LoVo (cell line): ENCODE results near the gene B3GALT5.

Experiments used
- DNase-seq: peaks from one replicate; pipeline ENCODE4 v3.0.0-alpha.2; 2016; ENCODE audit warnings: low spot score

B3GALT5 gene

DNA sequence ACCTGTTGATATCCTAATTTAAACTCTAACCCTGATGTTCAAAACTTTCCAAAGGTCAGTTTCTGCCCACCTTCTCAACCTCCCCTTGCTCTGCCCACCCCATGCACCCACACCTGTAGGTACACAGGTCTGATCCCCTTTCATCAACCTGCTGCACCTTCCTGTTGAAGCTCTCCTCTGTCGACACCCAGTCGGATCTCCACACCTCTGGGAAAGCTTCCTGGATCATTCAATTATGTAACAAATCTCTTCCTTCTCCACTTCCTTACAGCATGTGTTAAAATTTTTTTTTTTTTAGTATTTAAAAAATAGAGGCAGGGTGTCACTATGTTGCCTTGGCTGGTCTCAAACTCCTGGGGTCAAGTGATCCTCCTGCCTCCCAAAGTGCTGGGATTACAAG lies 87.6 kb downstream of the B3GALT5 start:
- DNase-seq: no peak

- no peak for DNase-seq
Observed at GRCh38 chr21:39703578-39703977, 90.8 kb downstream of the B3GALT5 start.

- DNase-seq: no peak
Observed at GRCh38 chr21:39705849-39706248, 93.1 kb downstream of the B3GALT5 start.

DNA sequence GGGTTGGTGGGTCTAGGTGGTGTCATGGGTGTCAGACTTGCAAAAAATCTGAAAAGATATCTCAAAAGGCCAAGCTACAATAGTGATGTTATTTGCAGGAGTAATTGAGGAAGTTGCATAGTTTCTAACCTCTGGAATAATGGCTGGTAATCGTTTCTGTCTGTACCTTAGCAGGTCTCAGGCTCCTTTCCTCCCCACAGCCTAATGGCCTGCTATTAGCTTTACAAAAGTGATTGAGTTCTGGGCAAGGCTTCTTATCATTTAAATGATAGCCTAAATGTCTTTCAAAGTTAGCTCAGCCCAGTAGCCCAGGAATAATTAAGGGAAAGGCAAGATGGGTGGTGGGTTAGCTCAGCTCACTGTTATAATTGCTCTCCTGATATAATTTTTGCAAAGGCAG lies 94.6 kb downstream of the B3GALT5 start:
- no peak for DNase-seq

DNA sequence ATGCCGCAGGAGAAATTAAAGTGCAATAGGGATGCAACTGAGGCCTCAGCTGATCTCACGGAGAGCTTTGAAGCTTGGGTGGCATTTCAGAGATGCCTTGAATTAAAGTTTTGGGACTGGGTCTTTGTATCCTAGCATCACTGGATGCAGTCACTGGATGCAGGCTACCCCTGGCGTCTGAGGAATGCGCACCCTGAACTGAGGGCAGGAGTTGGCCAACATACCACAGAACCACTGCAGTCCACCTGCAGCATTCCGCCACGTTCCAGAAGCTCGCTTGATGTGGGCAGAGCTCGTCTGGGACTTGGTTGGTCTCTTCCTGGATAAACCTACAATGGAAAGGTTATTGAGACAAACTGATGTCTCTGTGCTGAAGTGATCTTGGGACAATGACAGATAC lies 98.1 kb downstream of the B3GALT5 start:
- no peak for DNase-seq

- no peak for DNase-seq
Observed at GRCh38 chr21:39712273-39712672, 99.5 kb downstream of the B3GALT5 start.

- no peak for DNase-seq
Observed at GRCh38 chr21:39712976-39713375, 100.2 kb downstream of the B3GALT5 start.

DNA sequence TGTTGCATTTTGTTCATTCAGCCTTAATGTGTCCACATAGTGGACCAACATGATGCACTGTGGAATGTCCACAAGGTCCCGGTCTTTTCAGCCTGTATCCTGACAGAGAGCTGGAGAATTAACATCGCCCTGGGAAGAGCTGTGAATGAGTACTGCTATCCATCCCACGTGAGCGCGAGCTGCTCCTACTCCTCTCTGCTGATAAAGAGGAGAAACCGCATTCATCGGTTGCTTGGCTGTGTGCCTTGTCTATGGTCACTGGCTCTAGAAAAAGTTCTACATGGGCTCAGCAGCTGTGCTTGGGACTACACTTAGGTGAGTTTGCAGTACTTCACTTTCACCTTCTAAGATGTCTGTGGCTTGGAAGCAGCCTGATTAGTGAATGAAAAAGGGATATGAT lies 101.2 kb downstream of the B3GALT5 start:
- no peak for DNase-seq

DNA sequence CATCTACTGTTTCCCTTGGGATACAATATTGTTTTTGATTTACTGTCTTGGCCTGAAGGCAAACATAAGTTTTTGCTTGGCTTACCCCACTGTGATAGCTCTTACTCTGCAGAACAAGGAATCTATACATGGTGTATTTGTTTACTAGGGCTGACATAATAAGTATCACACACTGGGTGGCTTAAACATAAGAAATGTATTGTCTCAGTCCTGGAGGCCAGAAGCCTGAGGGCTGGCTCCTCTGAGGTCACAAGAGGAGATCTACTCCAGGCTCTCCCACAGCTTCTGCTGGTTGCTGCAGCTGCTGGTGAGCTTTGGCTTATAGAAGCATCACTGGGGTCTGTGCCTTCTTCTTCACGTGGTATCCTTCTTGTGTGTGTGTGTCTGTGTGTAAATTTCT lies 101.6 kb downstream of the B3GALT5 start:
- DNase-seq: no peak

DNA sequence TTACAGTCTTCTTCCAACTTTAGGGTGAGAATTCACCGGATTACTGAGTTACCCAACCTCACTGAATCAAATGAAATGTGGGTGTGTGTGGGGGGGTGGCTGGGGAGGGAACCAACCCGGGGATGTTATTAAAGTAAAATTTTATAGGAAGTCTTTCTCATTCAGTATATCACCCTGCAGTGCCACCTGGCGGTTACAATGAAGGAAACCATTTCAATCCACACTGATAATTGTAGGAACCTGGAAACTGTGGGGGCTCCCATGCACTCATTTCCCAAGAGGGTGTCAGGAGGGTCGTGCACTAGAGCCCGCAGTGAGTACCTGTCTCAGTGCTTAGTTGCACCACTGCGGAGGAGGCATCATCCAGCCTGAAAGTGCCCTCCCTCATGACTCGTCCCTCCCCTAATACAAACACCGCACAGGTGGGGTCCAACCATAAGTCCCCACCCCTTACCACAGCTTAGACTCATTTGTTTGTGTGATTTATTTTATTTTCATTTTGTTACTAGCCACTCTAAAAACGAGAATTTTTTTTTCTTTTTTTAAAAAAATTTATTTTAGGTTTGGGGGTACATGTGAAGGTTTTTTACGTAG lies 103.2 kb downstream of the B3GALT5 start:
- DNase-seq: peak; percentile 61

- DNase-seq: no peak
Observed at GRCh38 chr21:39720126-39720778, 107.5 kb downstream of the B3GALT5 start.

- DNase-seq: peak; percentile 9
Observed at GRCh38 chr21:39721885-39722284, 109.1 kb downstream of the B3GALT5 start.
